NCI-H1436 treated with DMSO at 0.1 percent for 48 hours (cell line): Measurements from ENCODE around the gene TSFM.

Source experiments
- DNase-seq: peaks from one replicate; lab custom pipeline; 2025; lab: John Stamatoyannopoulos, UW

Gene TSFM

GRCh38 chr12:57746025-57746424, 36.6 kb upstream of the TSFM start:
- DNase-seq, result no peak

- no peak for DNase-seq
Measured at GRCh38 chr12:57749061-57749460, 33.5 kb upstream of the TSFM start.

GRCh38 chr12:57750561-57751431, 31.8 kb upstream of the TSFM start:
- no peak for DNase-seq

DNA sequence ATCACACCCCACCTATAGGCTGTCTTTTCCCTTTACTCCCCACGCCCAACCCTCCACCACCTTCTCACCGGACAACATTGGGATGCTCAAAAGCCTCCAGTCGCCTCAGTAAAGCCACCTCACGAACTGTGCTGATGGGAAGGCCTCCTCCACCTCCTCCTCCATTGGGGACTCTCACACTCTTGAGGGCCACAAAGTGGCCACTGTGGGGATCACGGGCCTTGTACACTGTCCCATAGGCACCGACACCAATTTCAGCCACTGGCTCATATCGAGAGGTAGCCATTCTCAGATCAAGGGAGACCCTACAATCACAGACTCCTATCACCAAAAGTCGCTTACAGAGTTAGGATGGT, 31.2 kb upstream of the TSFM start:
- no peak for DNase-seq

GRCh38 chr12:57751788-57752667, 30.6 kb upstream of the TSFM start, which contains the start of gene CDK4:
Gene CDK4, minus strand, starts transcription at chr12:57752310. Its CDS starts 593 bp downstream, at chr12:57751717.
- peak; percentile 98 for DNase-seq

- DNase-seq, result no peak
Measured at GRCh38 chr12:57752668-57753000, 30.0 kb upstream of the TSFM start.

GRCh38 chr12:57753756-57754337, 28.7 kb upstream of the TSFM start:
- no peak for DNase-seq

DNA sequence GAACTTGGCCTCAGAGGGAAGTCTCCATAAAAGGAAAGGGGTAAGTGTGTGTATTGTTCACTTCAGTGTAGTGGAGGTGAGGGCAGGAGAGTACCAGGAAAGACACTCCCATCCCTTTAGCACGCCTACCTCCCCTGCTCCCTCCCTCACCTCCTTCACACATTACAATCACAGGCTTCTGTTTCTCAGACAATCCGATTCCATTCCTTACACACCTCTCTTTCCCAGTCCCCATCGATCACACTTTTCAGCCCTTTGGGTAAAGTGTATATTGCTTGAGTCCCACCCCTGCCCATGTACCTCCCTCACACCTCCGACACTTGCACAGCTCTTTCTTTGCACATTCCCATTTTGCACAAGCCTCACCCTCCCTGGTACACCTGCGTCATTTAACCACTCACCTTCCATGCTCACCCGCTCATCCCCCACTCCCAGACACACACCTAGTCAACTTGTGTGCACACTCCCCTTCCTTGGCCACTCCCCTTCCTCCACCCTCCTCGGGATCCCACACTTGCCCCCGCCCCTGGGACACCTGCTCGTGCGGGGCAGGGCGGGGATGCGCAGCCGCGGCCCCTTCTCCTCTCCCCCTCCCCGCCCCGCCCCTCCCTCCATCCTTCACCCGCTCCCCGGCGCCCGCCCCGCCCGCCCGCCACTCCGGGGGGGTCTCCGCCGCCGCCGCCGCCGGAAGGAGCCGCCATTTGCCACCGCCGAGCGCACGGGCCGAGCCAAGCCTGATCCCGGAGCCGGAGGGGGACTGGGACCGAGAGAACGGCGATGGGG, 28.0 kb upstream of the TSFM start, which contains the start of gene MARCHF9:
MARCHF9 (plus strand) TSS at position 693 of the 783 bp plus-strand sequence. CDS start 426 bp downstream, outside the sequence.
- DNase-seq, result peak; percentile 39

DNA sequence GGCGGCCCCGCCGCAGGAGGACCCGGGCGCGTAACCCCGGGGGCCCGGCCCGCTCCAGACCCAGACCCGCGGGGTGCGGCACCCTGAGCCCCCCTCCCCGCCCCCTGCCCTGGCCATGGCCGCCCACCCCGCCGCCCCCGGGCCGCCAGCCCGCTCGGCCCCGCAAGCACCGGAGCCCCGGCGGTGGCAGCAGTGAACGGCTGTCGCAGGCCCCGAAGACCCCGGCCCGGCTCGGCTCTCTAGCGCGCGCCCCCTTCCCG, 27.5 kb upstream of the TSFM start:
- DNase-seq, result no peak

- DNase-seq, result no peak
Measured at GRCh38 chr12:57755454-57756372, 26.9 kb upstream of the TSFM start.

- no peak for DNase-seq
Measured at GRCh38 chr12:57756406-57757341, 25.9 kb upstream of the TSFM start.

- no peak for DNase-seq
Measured at GRCh38 chr12:57757771-57758170, 24.8 kb upstream of the TSFM start.

- DNase-seq, result no peak
Measured at GRCh38 chr12:57758552-57759359, 23.8 kb upstream of the TSFM start.

GRCh38 chr12:57759360-57759980, 23.1 kb upstream of the TSFM start:
- no peak for DNase-seq

DNA sequence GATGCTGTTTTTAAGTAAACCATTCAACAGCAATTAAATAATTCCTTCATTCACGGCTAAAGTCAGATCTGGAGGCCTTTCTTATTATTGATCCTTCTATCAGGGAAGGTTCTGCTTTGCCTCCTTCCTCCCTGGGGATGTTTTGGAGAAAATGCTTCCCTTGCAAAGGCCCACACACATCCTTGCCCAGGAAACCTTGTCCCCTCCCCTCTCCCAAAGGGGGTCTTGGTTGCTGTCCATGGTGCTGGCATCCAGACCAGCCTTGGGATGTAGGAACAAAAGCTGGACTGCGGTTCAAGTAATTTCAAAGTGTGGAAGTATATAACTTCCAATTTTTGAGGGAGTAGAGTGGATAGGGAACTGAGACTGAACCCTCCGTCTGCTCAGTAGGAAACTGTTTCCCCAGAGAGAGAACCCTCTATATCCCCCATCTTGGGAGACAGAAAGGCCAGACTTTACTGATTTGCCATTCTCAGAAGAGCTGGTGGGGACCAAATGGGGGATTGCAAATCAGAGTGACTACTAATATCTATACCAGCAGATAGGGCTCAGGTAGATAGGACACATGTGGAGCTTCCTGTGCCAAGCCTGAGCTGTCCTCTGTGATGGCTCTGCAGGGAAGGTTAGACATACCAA, 22.1 kb upstream of the TSFM start:
- no peak for DNase-seq

- DNase-seq, result no peak
Measured at GRCh38 chr12:57761391-57761998, 21.1 kb upstream of the TSFM start.

DNA sequence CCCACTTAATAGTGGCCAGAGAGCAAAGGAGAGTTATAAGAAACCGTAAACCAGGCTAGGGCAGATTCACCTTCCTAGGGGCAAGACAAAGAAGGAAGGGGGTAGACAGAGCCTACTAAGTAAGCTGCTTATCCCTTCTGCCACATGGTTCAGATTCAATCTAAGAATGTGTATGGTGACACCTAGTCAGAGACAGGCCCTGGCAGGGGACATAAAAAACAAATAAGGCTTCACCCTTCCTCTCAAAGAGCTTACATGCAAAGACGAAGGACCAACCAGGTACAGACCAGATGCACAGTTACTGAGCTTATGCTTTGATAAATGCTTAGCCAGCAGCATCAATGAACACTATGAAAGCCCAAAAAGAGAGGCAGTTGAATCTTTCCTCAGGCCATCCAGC, 20.1 kb upstream of the TSFM start:
- no peak for DNase-seq
